Calu3 (cell line): Measurements from ENCODE around the gene GJB5. TPM values are rescaled to one million over a fixed set of nuclear protein-coding genes. Genes with fewer than 3 reads are reported as not detected.

Experiments used
- BruUV-seq: library from RNA; stranded (reverse); fragments of 400-500 nt; replicated peaks from 2 replicates; lab custom pipeline; 2021; lab: Mats Ljungman, UMichigan
- CTCF ChIA-PET: fragments of 300-600 bp; sonication (Branson Sonifier 250); formaldehyde crosslinking; loops from one replicate; lab custom pipeline; 2022; ENCODE audit warnings: antibody characterized with exemption; lab: Charles Lee
- DNase-seq: peaks from one replicate; pipeline ENCODE4 v3.0.0; 2022
- H3K27ac Mint-ChIP-seq: one replicate; pipeline ENCODE4 v1.8.0; 2022; ENCODE audit warnings: mixed read lengths; ENCODE audit not compliant: unreplicated experiment
- H3K27me3 Mint-ChIP-seq: one replicate; pipeline ENCODE4 v1.8.0; 2022; ENCODE audit warnings: mixed read lengths; ENCODE audit not compliant: unreplicated experiment
- H3K36me3 Mint-ChIP-seq: one replicate; pipeline ENCODE4 v1.8.0; 2022; ENCODE audit warnings: mild to moderate bottlenecking, moderate library complexity, mixed read lengths; ENCODE audit not compliant: insufficient read depth, unreplicated experiment
- H3K4me1 Mint-ChIP-seq: one replicate; pipeline ENCODE4 v1.8.0; 2022; ENCODE audit warnings: mild to moderate bottlenecking, low read depth, mixed read lengths; ENCODE audit not compliant: unreplicated experiment
- H3K4me3 Mint-ChIP-seq: one replicate; pipeline ENCODE4 v1.8.0; 2022; ENCODE audit warnings: mild to moderate bottlenecking, low read depth, moderate library complexity, mixed read lengths; ENCODE audit not compliant: unreplicated experiment
- H3K9me3 Mint-ChIP-seq: one replicate; pipeline ENCODE4 v1.8.0; 2022; ENCODE audit warnings: low read depth, mixed read lengths; ENCODE audit not compliant: unreplicated experiment
- CTCF ChIP-seq: fragments of 200-600 bp; IDR thresholded peaks from one replicate; pipeline ENCODE4 v1.8.0; 2022; ENCODE audit warnings: antibody characterized with exemption; ENCODE audit not compliant: unreplicated experiment
- intact Hi-C: fragments of 100-400 bp; cut with micrococcal nuclease; formaldehyde crosslinking; loops from one replicate; pipeline ENCODE4 v1.10.0; 2022; ENCODE audit not compliant: unreplicated experiment
- total RNA-seq: library from RNA; stranded (reverse); gene quantifications from 2 replicates; pipeline ENCODE4 v1.2.3, GENCODE V29; 2022

GJB5 gene
- total RNA-seq, 1 experiment from 2014 or later, result 1.1 TPM

DNA sequence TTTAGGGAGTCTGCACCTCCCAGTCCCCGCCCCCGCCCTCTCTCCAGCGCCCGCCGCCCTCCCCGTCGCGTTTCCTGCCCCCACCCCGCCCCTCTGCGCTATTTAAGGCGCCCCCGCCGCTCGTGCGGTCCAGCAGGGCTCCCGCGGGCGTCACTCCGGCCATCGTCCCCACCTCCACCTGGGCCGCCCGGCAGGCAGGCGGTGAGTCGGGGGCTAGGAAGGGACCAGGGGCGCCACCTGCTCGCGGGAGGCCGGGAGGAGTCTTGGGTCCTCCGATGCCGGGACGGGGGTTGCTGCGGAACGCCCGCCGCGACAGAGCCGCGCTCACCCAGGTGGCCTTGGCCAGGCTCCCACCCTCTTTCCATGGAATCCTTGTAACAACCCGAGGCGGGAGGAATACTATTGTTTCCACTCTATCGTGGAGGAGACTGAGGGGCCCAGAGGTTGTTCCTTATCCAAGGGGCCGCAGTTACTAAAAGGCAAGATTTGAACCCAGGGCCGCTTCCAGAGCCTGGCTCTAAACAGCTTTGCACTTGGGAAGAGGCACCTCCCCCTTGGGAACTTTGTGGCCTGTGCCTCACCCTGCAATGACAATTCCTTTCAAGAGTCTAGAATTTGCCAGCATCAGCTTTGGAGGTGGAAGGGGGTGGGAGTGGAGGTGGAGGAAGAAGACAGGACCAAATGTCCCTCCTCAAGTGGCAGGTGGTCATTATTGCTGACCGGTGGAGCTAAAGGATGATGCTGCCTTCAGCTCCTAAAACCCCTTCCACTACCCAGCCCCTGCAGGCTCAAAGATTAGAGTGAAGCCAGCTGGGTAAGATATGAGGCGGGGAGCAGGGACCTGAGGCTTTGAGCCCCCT lies 38.3 kb downstream of the GJB5 start, which contains the start of gene GJA4:
GJA4 (plus strand) TSS at position 132 of the 860 bp plus-strand sequence. CDS start 1,215 bp downstream, outside the sequence.
- H3K9me3 Mint-ChIP-seq, result no peaks in the 10 kb centered on the region
- peaks cover 41% of the 10 kb centered on the region for H3K27me3 Mint-ChIP-seq
- H3K27ac Mint-ChIP-seq, result no peak within 1 kb of the TSS
- BruUV-seq, result no TSS peak
- no peak for TF ChIP-seq CTCF
- DNase-seq, result no peak
- no peak within 1 kb of the TSS for H3K4me3 Mint-ChIP-seq
- intact Hi-C loops, result no loop called here
- H3K36me3 Mint-ChIP-seq, result no peaks in the 10 kb centered on the region
- no peaks in the 10 kb centered on the region for H3K4me1 Mint-ChIP-seq
- CTCF ChIA-PET, result no interaction called here

DNA sequence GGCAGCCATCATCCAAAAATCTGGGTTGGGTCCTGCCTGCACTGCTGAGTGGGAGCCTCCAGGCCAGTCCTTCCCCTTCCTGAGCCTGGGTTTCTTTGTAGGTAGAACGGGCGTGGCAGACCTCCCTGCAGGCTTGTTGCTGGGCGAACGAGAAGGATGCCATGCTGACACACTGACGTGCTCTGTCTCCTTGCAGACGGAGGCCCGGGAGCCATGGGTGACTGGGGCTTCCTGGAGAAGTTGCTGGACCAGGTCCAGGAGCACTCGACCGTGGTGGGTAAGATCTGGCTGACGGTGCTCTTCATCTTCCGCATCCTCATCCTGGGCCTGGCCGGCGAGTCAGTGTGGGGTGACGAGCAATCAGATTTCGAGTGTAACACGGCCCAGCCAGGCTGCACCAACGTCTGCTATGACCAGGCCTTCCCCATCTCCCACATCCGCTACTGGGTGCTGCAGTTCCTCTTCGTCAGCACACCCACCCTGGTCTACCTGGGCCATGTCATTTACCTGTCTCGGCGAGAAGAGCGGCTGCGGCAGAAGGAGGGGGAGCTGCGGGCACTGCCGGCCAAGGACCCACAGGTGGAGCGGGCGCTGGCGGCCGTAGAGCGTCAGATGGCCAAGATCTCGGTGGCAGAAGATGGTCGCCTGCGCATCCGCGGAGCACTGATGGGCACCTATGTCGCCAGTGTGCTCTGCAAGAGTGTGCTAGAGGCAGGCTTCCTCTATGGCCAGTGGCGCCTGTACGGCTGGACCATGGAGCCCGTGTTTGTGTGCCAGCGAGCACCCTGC lies 39.3 kb downstream of the GJB5 start:
- H3K27ac Mint-ChIP-seq, result no peak overlapping the region
- CTCF ChIA-PET, result no interaction called here
- H3K4me3 Mint-ChIP-seq, result no peak overlapping the region
- intact Hi-C loops, result no loop called here
- no peak for DNase-seq
- H3K4me1 Mint-ChIP-seq, result no peaks in the 10 kb centered on the region
- peaks cover 47% of the 10 kb centered on the region for H3K27me3 Mint-ChIP-seq
- no TSS peak for BruUV-seq
- H3K36me3 Mint-ChIP-seq, result no peaks in the 10 kb centered on the region
- H3K9me3 Mint-ChIP-seq, result no peaks in the 10 kb centered on the region
- no peak for TF ChIP-seq CTCF

GRCh38 chr1:34794790-34795180 lies 39.9 kb downstream of the GJB5 start:
- H3K4me1 Mint-ChIP-seq, result no peaks in the 10 kb centered on the region
- H3K4me3 Mint-ChIP-seq, result no peak overlapping the region
- CTCF ChIA-PET, result no interaction called here
- no peak overlapping the region for H3K27ac Mint-ChIP-seq
- BruUV-seq, result no TSS peak
- intact Hi-C loops, result no loop called here
- DNase-seq, result no peak
- H3K27me3 Mint-ChIP-seq, result peaks cover 43% of the 10 kb centered on the region
- TF ChIP-seq CTCF, result no peak
- no peaks in the 10 kb centered on the region for H3K9me3 Mint-ChIP-seq
- H3K36me3 Mint-ChIP-seq, result no peaks in the 10 kb centered on the region

GRCh38 chr1:34795916-34796315 lies 41.1 kb downstream of the GJB5 start:
- DNase-seq, result no peak
- CTCF ChIA-PET, result no interaction called here
- H3K4me1 Mint-ChIP-seq, result no peaks in the 10 kb centered on the region
- TF ChIP-seq CTCF, result no peak
- no peaks in the 10 kb centered on the region for H3K36me3 Mint-ChIP-seq
- no peaks in the 10 kb centered on the region for H3K9me3 Mint-ChIP-seq
- peaks cover 34% of the 10 kb centered on the region for H3K27me3 Mint-ChIP-seq
- intact Hi-C loops, result no loop called here
- H3K27ac Mint-ChIP-seq, result no peak overlapping the region
- no TSS peak for BruUV-seq
- H3K4me3 Mint-ChIP-seq, result no peak overlapping the region
